ENCODE results near the gene NBEA.

- no peak for TF ChIP-seq SPI1 (IDR thresholded peaks at IDR 0.05; ENCODE audit: borderline replicate concordance, low read depth)
- TF ChIP-seq, protein P1, sequence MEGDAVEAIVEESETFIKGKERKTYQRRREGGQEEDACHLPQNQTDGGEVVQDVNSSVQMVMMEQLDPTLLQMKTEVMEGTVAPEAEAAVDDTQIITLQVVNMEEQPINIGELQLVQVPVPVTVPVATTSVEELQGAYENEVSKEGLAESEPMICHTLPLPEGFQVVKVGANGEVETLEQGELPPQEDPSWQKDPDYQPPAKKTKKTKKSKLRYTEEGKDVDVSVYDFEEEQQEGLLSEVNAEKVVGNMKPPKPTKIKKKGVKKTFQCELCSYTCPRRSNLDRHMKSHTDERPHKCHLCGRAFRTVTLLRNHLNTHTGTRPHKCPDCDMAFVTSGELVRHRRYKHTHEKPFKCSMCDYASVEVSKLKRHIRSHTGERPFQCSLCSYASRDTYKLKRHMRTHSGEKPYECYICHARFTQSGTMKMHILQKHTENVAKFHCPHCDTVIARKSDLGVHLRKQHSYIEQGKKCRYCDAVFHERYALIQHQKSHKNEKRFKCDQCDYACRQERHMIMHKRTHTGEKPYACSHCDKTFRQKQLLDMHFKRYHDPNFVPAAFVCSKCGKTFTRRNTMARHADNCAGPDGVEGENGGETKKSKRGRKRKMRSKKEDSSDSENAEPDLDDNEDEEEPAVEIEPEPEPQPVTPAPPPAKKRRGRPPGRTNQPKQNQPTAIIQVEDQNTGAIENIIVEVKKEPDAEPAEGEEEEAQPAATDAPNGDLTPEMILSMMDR (IDR thresholded peaks at IDR 0.05; ENCODE audit: insufficient read depth, low read length) = no peak
- no peak for TF ChIP-seq GABPA (IDR thresholded peaks at IDR 0.05; ENCODE audit: low read depth)
- TF ChIP-seq POLR2AphosphoS5 (IDR thresholded peaks at IDR 0.05; ENCODE audit: low read depth) = no peak
- no peak for TF ChIP-seq REST (IDR thresholded peaks at IDR 0.05; ENCODE audit: insufficient replicate concordance, low read depth)
These were observed 560.4 kb downstream of the NBEA start for GRCh38 chr13:35502456-35502855.
